ENCODE measurements around the gene CD79B.

Gene CD79B

GRCh38 chr17:63931981-63932561 is at the start of gene CD79B:
Gene CD79B, minus strand, starts transcription at chr17:63932331. Its CDS starts 70 bp downstream, at chr17:63932261.
- DNase-seq (ENCODE audit: low read depth) = no peak

GRCh38 chr17:63978272-63979200 is 46.4 kb upstream of the CD79B start:
- DNase-seq (ENCODE audit: low read depth) = no peak

DNA sequence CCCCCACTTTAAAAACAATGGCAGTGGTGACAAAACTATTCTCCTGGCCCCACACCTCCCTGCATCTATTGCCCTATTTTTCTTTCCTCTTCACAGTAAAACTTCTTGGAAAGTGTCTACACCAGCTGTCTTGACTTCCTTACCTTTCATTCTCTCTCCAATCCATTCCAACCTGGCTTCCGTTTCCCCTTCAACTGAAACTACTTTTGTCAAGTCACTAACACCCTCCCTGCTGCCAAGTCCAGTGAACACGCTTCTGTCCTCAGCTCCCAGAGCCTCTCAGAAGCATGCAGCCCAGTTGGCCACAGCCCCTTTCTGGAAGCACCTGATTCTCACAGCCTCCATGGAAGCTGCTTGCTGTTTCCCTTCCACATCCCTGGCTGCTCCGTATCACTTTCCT is 44.6 kb upstream of the CD79B start:
- no peak for DNase-seq (ENCODE audit: low read depth)

GRCh38 chr17:63975541-63976092 is 43.5 kb upstream of the CD79B start:
- no peak for DNase-seq (ENCODE audit: low read depth)

DNA sequence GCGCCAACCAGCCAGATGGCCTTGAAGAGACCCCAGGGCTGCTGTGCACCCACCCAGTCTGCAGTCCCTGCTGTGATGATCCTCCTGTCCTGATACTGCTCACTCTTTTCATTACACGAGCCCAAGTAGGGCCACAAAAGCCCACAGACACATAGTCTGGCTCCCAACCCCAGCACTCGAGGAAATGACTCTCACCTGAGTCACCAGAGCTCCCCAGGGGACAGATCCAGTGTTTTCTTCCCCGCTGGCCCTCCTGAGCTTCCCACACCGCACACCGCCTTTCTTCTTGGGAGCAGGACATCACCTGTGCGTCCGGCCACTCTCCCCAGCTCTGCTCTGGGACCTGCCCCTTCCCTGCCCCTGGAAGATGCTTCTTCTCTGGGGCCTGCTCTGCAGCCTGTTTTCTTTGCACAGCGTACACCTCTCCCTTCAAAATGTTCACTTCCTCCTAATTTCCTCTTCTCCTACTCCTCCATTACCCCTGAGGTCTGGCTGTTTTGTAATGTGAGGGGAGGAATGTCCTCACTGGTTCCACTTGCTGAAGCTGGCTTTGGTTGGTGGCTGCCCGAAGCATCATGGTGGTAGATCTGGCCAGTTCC is 42.6 kb upstream of the CD79B start:
- no peak for DNase-seq (ENCODE audit: low read depth)

GRCh38 chr17:63973930-63974593 is 41.9 kb upstream of the CD79B start:
- DNase-seq (ENCODE audit: low read depth) = no peak

DNA sequence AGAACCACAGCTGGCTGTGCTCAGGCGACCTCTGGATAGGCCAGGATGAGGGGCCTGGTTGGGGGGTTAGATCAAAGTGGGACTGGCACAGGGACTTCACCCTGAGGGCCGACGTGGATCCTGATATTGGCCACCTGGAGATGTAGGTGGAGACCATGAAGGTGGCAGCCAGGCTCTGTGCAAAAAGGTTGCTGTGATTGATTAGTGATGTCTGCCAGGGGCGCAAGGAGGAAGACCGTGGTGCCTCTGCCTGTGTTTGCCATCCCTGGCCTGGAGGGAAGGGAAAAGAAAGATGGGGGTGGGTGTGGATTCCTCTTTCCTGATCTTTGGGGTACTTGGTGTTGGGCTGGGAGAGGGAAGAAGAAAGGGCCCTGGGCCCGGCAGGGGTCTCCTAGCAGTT is 41.1 kb upstream of the CD79B start:
- DNase-seq (ENCODE audit: low read depth) = no peak

- no peak for DNase-seq (ENCODE audit: low read depth)
Measured at GRCh38 chr17:63972796-63973195, 40.7 kb upstream of the CD79B start, which contains the start of gene SCN4A. Gene SCN4A, minus strand, starts transcription at chr17:63972918. Its CDS starts 77 bp downstream, at chr17:63972841.

DNA sequence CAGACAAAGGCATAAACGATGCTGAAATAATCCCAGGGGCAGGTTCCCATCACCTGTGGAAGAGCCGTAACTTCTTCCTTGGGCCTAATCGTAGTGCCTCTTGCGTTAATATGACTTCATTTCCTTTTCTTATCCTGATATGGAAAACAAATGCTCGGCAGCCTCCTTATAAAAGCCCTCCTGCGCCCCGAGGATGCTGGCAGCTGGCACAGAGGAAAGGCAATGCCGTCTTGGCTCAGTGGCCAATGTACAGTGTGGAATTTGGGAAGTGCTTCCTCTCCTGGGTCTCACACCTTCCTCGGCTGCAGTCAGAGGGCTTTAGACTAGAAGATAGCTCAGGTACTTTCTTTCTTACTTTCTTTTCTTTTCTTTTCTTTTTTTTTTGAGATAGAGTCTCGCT is 37.1 kb upstream of the CD79B start:
- DNase-seq (ENCODE audit: low read depth) = no peak

- DNase-seq (ENCODE audit: low read depth) = no peak
Measured at GRCh38 chr17:63967953-63968352, 35.8 kb upstream of the CD79B start.

GRCh38 chr17:63966646-63967264 is 34.6 kb upstream of the CD79B start:
- DNase-seq (ENCODE audit: low read depth) = no peak

GRCh38 chr17:63963123-63963522 is 31.0 kb upstream of the CD79B start:
- DNase-seq (ENCODE audit: low read depth) = no peak

- no peak for DNase-seq (ENCODE audit: low read depth)
Measured at GRCh38 chr17:63962298-63962744, 30.2 kb upstream of the CD79B start.

DNA sequence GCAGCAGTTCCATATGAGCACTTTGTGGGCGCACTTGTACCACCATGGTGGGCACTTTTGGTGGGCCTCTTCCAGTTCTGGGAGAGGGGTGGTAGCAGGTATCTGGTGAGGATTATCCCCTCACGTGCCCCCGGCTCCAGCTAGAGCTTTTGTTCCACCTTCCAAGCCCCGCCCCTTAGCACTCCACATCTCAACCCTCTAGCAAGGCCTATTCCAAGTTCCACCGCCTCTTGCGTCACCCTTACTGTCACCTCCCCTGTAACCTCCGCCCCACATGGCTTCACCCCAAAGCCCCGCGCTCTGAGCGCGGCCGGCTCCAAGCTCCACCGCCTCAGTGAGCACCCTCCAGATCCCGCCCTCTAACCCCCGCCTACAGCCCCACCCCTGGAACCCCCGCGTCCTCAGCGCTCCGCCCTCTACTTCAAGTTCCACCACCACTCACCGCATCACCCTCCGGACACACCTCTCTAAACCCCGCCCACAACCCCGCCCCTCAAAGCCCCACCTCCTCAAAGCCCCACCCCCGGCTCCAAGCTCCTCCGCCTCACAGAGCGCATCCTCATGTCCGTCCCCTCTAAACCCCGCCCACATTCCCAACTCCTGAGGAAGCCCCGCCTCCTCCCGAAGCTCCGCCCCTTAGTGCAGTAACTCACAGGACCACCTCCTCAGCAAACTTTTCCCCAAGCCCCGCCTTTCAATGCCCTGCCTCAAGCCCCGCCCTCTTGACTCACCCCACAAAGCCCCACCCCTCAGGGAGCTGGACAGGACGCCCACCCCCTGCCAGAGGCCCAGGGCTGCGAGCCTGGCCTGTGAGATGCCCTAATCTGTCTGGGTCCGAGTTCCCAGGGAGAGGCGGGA is 29.5 kb upstream of the CD79B start:
- DNase-seq (ENCODE audit: low read depth) = peak; percentile 39

DNA sequence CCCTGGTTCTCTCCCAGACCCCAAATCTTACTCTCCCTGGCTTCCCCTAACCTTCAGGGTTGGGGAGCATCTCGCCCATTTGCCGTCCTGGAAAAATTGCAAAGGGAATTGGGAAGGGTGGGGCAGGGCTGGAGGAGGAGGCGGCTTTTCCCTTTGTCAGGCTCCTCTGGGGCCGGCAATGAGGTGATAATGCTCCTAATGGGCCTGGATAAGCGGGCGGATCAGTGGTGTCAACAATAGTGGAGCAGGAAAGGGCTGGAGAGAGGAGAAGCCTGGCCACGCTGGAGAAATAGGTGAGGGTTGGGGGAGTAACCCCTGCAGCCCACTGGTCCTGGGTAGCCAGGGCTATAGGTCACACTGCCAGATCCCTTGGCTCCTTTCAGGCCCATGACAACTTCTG is 28.3 kb upstream of the CD79B start:
- DNase-seq (ENCODE audit: low read depth) = no peak

- no peak for DNase-seq (ENCODE audit: low read depth)
Measured at GRCh38 chr17:63960006-63960405, 27.9 kb upstream of the CD79B start.

DNA sequence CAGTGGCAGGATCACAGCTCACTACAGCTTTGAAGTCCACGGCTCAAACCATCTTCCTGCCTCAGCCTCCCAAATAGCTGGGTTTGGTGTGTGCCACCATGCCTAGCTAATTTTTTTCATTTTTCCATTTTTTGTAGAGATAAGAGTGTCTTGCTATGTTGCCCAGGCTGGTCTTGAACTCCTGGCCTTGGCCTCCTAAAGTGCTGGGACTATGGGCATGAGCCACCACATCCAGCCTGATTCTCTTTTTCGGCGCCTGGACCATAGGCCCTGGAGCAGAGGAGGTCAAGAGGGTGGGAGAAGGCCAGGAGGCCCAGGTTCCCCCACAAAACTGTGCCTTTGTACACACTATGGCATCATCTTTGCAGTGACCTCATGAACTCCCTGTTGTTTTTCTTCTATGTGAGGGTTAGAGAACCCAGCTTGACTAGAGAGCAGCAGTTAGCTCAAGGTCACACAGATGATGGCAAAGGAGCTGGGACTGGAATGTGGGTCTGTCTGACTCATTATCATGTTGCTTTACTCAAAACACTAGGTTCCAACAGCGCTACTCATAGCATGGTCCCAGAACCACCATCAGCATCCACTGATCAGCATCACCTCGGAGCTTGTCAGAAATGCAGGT is 24.3 kb upstream of the CD79B start:
- DNase-seq (ENCODE audit: low read depth) = no peak

DNA sequence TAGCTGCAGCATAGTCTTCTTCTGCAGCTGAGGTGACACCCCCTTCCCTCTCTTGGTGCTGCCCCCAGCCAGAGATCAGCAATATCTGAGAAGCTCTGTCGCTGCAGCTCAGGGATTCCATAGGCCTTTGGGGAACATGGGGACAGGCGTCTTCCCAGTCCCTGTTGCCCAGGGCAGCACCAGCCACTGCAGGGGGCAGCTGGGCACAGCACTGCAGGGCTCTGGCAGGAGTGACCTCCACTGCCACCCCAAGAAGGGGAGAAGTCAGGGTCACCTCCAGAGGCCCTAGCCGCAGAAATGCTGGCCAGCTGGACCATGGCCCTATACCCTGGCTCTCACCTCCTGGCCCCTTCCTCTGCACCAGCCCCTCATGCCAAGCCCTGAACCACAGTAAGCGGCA is 23.7 kb upstream of the CD79B start:
- no peak for DNase-seq (ENCODE audit: low read depth)

GRCh38 chr17:63955232-63955631 is 23.1 kb upstream of the CD79B start:
- DNase-seq (ENCODE audit: low read depth) = no peak

GRCh38 chr17:63954402-63955063 is 22.4 kb upstream of the CD79B start:
- no peak for DNase-seq (ENCODE audit: low read depth)

Data from T-helper 22 cell (primary cell).